ENCODE results near the gene POU2F1.
"Not testable (repeated sequence)": the region's sequence is repeated elsewhere in the genome, so short reads cannot be mapped to it uniquely, and the experiment has no call there.

DNA sequence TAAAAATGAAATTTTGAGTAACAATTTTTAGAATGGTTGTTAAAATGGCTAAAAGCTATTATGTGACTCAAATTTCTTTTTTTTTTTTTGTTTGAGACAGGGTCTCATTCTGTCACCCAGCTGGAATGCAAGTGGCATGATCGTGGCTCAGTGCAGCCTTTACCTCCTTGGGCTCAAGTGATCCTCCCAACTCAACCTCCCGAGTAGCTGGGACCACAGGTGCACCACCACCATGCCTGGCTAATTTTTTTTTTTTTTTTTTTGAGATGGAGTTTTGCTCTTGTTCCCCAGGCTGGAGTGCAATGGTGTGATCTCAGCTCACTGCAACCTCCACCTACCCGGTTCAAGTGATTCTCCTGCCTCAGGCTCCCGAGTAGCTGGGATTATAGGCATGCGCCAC, 24.5 kb downstream of the POU2F1 start:
- TF ChIP-seq, protein P1, sequence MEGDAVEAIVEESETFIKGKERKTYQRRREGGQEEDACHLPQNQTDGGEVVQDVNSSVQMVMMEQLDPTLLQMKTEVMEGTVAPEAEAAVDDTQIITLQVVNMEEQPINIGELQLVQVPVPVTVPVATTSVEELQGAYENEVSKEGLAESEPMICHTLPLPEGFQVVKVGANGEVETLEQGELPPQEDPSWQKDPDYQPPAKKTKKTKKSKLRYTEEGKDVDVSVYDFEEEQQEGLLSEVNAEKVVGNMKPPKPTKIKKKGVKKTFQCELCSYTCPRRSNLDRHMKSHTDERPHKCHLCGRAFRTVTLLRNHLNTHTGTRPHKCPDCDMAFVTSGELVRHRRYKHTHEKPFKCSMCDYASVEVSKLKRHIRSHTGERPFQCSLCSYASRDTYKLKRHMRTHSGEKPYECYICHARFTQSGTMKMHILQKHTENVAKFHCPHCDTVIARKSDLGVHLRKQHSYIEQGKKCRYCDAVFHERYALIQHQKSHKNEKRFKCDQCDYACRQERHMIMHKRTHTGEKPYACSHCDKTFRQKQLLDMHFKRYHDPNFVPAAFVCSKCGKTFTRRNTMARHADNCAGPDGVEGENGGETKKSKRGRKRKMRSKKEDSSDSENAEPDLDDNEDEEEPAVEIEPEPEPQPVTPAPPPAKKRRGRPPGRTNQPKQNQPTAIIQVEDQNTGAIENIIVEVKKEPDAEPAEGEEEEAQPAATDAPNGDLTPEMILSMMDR (IDR thresholded peaks at IDR 0.05) = not testable (repeated sequence)
- not testable (repeated sequence) for TF ChIP-seq POLR2A (IDR thresholded peaks at IDR 0.05)
